ENCODE results near the gene ZNF385B.
"Not testable (repeated sequence)": the region's sequence is repeated elsewhere in the genome, so short reads cannot be mapped to it uniquely, and the experiment has no call there.

Gene ZNF385B

GRCh38 chr2:179671043-179671981, 190.1 kb downstream of the ZNF385B start:
- no peak for DNase-seq

DNA sequence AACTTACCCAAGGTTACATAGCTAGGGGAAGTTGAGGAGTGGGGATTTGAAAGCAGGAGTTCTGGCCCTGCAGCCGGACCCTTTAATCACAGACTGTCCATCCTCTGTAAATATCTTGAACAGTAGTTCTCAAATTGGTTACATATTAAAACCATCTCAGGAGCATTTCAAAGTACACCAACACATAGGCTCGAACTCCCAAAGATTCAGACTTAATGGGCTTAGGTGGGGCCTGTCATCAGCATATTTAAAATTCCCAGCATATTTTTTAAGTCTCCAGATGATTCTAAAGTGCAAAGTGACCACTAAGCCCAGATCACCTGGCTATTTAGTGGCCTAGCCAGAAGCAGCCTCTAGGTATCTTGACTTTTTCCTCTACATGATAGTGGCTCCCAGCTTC, 192.2 kb downstream of the ZNF385B start:
- DNase-seq: no peak

- no peak for DNase-seq
Observed at GRCh38 chr2:179664972-179665812, 196.2 kb downstream of the ZNF385B start.

DNA sequence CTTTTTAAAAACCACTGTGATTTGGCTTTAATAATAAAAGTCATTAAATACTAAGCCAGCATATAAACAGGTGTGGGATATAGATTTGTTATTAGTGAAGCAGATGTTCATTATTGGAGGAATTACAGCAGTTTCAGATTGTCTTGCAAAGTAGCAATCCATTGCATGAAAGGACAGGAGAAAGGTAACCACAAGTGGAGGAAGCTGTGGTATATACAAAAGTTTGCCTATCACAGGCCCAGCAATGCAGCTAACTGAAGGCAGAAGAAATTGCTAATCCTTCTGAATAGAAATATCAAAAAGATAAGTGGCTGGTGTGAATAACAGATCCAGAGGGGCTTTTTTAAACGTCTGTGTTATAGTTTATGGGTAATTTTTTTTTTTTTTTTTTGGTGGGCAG, 199.4 kb downstream of the ZNF385B start:
- DNase-seq: no peak

- no peak for DNase-seq
Observed at GRCh38 chr2:179657068-179657595, 204.3 kb downstream of the ZNF385B start.

DNA sequence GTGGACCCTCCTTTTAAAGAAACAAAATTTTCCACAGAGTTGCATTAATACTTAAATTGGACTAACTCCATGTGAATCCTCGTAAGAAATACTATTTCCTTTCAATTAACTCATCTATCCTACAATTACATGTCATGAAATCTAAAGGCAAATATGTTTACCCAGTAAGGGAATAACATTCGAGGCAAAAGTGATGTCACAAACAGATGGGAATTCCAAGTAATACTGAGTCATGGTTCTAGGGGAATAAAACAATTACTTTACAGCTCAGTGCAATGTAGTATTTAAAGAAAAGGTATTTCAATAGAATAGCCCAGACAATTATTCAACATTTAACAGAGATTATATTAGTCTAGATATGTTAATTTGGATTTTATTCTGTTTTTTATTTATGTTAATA, 205.8 kb downstream of the ZNF385B start:
- DNase-seq: no peak

GRCh38 chr2:179654806-179655205, 206.6 kb downstream of the ZNF385B start:
- no peak for DNase-seq

GRCh38 chr2:179652296-179652695, 209.1 kb downstream of the ZNF385B start:
- no peak for DNase-seq

DNA sequence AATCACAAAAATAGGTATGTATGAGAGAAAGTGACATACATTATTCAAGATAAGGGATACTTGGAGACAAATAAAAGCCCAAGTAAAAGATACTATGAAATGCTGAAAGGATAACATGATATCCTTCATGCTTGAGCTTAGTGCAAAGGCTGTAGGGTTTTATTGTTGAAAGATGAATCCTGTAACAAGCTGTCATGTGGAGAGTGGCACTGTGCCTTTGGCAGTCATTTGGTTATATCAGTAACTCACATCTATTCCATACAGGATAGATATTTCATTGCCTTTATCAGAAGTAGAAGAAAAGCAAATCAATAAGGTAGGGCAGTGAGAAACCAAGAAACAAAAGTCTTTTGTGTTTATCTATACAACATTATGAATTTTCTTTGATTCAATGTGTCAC, 211.0 kb downstream of the ZNF385B start:
- no peak for DNase-seq

DNA sequence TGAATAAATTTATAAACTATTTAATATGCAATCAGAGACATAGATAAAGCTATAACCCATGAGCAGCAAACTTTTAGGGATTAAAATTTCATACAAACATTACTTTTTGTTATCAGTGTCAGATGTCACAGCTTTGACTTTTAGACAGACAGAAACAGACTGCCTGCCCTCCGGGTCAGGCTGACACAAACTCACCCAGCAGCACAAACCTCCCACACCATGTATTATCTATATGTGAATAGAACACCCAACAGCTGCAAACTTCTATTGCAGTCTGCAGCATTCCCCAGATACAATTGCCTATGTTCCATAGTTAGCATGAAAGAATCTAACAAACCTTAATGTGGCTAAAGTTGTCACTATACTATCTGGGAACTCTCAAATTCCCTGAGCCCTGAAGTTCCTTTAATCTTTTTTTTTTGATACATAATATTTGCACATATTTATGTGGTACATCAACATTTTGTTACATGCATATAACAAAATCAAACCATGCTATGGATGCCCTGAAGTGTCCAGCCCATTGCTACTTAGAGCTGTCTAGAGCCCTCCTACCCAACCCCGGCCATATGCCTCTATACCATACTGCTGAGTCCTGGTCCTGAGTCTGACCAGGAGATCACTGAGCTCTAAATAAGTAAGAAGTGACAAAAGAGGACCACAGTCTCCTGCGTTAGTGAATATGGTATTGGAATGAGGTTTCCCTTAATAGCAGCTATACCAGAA, 214.4 kb downstream of the ZNF385B start:
- DNase-seq: no peak

DNA sequence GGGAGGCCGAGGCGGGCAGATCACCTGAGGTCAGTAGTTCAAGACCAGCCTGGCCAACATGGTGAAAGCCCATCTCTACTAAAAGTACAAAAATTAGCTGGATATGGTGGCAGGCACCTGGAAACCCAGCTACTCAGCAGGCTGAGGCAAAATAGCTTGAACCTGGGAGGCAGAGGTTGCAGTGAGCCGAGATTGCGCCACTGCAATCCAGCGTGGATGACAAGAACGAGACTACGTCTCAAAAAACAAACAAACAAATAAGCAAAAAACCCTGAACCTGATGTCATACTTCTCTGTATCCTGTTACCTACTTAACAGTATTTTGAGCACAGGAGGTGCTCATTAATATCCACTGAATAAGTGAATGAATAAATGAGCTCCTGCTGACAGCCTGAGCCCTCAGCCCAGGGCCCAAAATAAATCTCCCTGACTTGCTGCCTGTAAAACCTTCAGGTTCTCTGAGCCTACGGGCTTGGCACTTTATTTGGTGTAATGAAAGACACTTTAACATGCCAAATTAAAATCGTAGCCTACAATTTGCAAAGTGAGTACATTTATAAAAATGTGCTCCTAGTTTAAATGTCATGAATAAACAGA, 215.1 kb downstream of the ZNF385B start:
- no peak for DNase-seq

DNA sequence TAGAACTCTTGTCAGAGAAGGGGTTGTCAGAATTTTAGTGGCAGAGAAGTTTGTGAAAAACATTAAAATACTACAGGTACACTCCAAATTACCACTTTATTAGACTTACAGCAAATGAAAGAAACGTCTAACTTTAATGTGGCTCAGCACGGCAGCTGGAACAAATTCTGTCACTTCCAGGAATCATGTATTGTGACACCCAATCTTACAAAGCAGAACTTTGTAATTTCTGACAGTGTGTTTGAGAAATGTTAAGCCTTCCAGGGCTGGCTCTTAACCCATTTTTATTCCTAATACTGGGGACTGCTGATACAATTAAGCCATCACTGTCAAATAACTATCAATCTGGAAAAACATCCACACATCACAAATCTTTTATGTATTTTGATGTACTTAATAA, 216.4 kb downstream of the ZNF385B start:
- DNase-seq: no peak

DNA sequence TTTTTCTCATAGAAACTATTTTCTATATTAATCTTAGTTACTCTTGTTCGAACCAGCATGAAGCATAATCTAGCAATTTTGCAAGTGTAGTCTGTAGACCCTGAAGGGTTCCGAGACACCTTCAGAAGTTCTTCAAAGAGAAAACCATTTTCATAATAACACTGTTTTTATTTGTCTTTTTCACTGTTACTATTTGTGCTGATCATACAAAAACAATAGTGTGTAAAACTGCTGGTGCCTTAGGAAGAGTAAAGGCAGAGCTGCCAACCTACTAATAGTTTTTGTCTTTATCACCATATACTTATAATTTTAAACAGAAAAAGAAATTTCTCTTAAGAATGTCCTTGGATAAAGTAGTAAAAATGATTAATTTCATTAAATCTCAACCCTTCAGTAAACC, 218.9 kb downstream of the ZNF385B start:
- DNase-seq: no peak

- no peak for DNase-seq
Observed at GRCh38 chr2:179636995-179637394, 224.4 kb downstream of the ZNF385B start.

DNA sequence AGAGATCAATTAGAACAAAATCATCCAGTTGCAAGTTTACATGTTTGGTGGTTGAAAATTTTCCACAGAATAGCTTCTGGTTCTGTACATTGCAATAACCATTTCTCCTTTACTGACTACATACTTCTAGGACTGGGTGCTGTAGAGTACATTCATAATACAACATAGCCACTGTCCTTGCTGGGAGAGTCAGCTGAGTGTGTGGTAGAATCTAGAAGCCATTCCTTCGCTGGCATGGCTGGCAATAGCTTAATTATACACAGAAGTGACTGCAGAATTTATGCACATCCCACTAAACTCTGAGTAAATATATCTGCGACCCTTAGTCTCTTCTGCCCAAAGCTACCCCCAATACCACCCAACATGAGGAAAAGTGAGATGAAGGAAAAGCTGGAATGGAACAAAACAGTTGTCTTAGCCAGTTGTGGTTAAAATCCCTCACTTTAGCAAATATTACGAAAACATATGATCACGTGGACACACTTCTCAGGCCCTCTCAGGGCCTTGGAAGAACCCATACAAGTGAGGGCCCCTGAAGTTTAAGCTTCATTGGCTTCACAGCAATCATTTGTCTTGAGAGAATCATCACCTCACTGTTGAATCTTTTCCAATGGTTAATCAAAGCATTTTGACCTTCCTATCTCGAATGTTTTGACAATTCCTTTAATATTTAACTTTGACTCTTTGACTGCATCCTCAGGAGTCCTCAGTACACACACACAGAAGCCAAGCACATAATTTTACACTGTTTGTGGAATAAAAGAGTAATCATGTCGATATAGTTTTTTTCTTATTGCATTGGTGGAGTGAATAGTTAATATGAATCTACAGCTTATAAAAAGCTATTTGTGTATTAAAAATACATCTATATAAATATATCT, 225.1 kb downstream of the ZNF385B start:
- DNase-seq: no peak

GRCh38 chr2:179631769-179632385, 229.5 kb downstream of the ZNF385B start:
- not testable (repeated sequence) for DNase-seq

- DNase-seq: not testable (repeated sequence)
Observed at GRCh38 chr2:179629776-179630175, 231.6 kb downstream of the ZNF385B start.

GRCh38 chr2:179626261-179626660, 235.2 kb downstream of the ZNF385B start:
- no peak for DNase-seq

DNA sequence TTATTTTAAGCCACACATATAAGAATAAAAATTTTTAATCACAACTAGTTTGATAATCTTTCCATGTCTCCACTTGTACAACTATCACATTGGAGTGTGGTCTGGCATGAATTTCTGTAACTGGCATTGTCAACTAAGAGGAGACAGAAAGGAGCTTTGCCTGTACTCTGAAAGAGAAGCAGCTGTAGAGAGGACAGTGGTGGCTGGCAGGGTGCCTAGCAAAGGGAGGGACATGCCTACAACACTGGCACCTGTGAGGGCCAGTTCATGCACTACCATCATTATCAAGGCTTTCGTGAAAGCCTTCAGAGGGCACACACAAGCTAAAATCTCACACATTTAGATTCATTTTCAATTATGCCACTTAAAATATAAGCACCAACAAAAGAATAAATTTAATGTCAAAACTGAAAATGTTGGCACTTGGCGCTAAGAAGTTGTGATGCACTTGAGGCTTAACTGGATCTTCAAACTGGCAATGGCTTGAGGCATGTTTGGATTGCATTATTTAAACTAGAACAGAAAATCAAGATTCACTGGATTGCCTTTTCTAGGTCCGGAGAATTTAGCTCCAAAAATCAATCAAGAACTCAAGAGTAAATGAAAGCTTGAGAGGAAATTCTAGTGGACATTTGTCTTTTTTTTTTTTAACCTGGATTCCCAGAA, 238.6 kb downstream of the ZNF385B start:
- DNase-seq: no peak

GRCh38 chr2:179622112-179622511, 239.3 kb downstream of the ZNF385B start:
- DNase-seq: no peak

All from midbrain (tissue), 1 donor.